Measurements from ENCODE around the gene BEAN1. TPM values are rescaled to one million over a fixed set of nuclear protein-coding genes. Genes with fewer than 3 reads are reported as not detected.

Gene BEAN1
- total RNA-seq, 1 donor from 2014 or later = 1.2 TPM

- no peak for FAIRE-seq
- no peak overlapping the region for H3K4me2 ChIP-seq (ENCODE audit: low read length)
Measured at GRCh38 chr16:66510298-66510697, 83.2 kb downstream of the BEAN1 start.

GRCh38 chr16:66510711-66511601, 83.9 kb downstream of the BEAN1 start:
- Mint-ChIP-seq H3K4me3 (ENCODE audit: unreplicated experiment) (no peak overlapping the region), H3K9me3 (ENCODE audit: unreplicated experiment) (no peaks in the 10 kb centered on the region), H3K27ac (ENCODE audit: unreplicated experiment) (no peak overlapping the region), H3K36me3 (ENCODE audit: low read depth, unreplicated experiment) (no peaks in the 10 kb centered on the region), H3K4me1 (ENCODE audit: low read depth, unreplicated experiment) (peaks cover 22% of the 10 kb centered on the region), H3K27me3 (ENCODE audit: low read depth, unreplicated experiment) (peaks cover 2% of the 10 kb centered on the region)
- H3K27ac ChIP-seq (ENCODE audit: low read depth, low read length) = peak overlapping the region; percentile 70
- H2AFZ ChIP-seq (ENCODE audit: low read depth, low read length) = no peak overlapping the region
- H3K79me2 ChIP-seq (ENCODE audit: insufficient read depth, low read length) = no peaks in the 10 kb centered on the region
- no peaks in the 10 kb centered on the region for H3K36me3 ChIP-seq (ENCODE audit: insufficient read depth, low read length)
- H3K4me3 ChIP-seq (ENCODE audit: insufficient read depth, low read depth, low read length) = no peak overlapping the region
- DNase-seq (ENCODE audit: low read depth) = no peak
- H3K27me3 ChIP-seq (ENCODE audit: insufficient read depth, low read length) = no peaks in the 10 kb centered on the region
- FAIRE-seq = no peak
- H3K9me3 ChIP-seq (ENCODE audit: insufficient read depth, low read depth, low read length) = no peaks in the 10 kb centered on the region
- H3K4me2 ChIP-seq (ENCODE audit: low read length) = peak overlapping the region; percentile 72
- H4K20me1 ChIP-seq (ENCODE audit: insufficient read depth, low read length) = no peaks in the 10 kb centered on the region
- H3K4me1 ChIP-seq (ENCODE audit: insufficient read depth, low read length) = peaks cover 45% of the 10 kb centered on the region
- H3K9ac ChIP-seq (ENCODE audit: low read length) = peak overlapping the region; percentile 32
- TF ChIP-seq CTCF (IDR thresholded peaks at IDR 0.05; ENCODE audit: insufficient read depth, low read depth, low read length) (no peak), EZH2 (IDR thresholded peaks at IDR 0.05; ENCODE audit: insufficient read depth, low read length) (no peak)

More at GRCh38 chr16:66510298-66510697, 83.2 kb downstream of the BEAN1 start:
- Histone ChIP-seq H3K27ac (ENCODE audit: low read depth, low read length) (no peak overlapping the region), H3K4me3 (ENCODE audit: insufficient read depth, low read depth, low read length) (no peak overlapping the region), H3K9me3 (ENCODE audit: insufficient read depth, low read depth, low read length) (no peaks in the 10 kb centered on the region), H3K4me1 (ENCODE audit: insufficient read depth, low read length) (peaks cover 39% of the 10 kb centered on the region), H3K36me3 (ENCODE audit: insufficient read depth, low read length) (no peaks in the 10 kb centered on the region), H3K79me2 (ENCODE audit: insufficient read depth, low read length) (no peaks in the 10 kb centered on the region), H4K20me1 (ENCODE audit: insufficient read depth, low read length) (no peaks in the 10 kb centered on the region), H3K9ac (ENCODE audit: low read length) (no peak overlapping the region), H3K27me3 (ENCODE audit: insufficient read depth, low read length) (no peaks in the 10 kb centered on the region), H2AFZ (ENCODE audit: low read depth, low read length) (no peak overlapping the region)
- Mint-ChIP-seq H3K4me1 (ENCODE audit: low read depth, unreplicated experiment) (peaks cover 18% of the 10 kb centered on the region), H3K27me3 (ENCODE audit: low read depth, unreplicated experiment) (peaks cover 2% of the 10 kb centered on the region), H3K27ac (ENCODE audit: unreplicated experiment) (no peak overlapping the region), H3K9me3 (ENCODE audit: unreplicated experiment) (no peaks in the 10 kb centered on the region), H3K4me3 (ENCODE audit: unreplicated experiment) (no peak overlapping the region), H3K36me3 (ENCODE audit: low read depth, unreplicated experiment) (no peaks in the 10 kb centered on the region)
- TF ChIP-seq EZH2 (IDR thresholded peaks at IDR 0.05; ENCODE audit: insufficient read depth, low read length) (no peak), CTCF (IDR thresholded peaks at IDR 0.05; ENCODE audit: insufficient read depth, low read depth, low read length) (no peak)
- DNase-seq (ENCODE audit: low read depth) = no peak

Measured in astrocyte (in vitro differentiated cells and primary cell).